ENCODE measurements around the gene SUCNR1. TPM values are rescaled to one million over a fixed set of nuclear protein-coding genes. Genes with fewer than 3 reads are reported as not detected.

The SUCNR1 gene
- total and polyA plus RNA-seq, 7 donors, result 0.16 to 2.8 (median 0.36) TPM; not detected in 2

GRCh38 chr3:151906751-151907150, 33.3 kb downstream of the SUCNR1 start:
- Histone ChIP-seq H3K27ac (no peak overlapping the region), H3K4me1 (peaks cover 0 to 32% (median 29%) of the 10 kb centered on the region in 4 donors), H3K4me3 (no peak overlapping the region), H3K27me3 (no peaks in the 10 kb centered on the region), H3K9me3 (no peaks in the 10 kb centered on the region), H3K36me3 (no peaks in the 10 kb centered on the region)
- DNase-seq, result no peak
- TF ChIP-seq CTCF (IDR thresholded peaks at IDR 0.05), result no peak
- TF ChIP-seq EP300 (IDR thresholded peaks at IDR 0.05), result no peak
- no peak for TF ChIP-seq POLR2A (IDR thresholded peaks at IDR 0.05)
- TF ChIP-seq POLR2AphosphoS5 (IDR thresholded peaks at IDR 0.05), result no peak
- WGBS, 2 donors, result 92 to 96% methylated on average over 2 of the region's 2 CpGs
- intact Hi-C loops (cut with DNase I), result no loop called here

- no peak for DNase-seq
- Histone ChIP-seq H3K9me3 (no peaks in the 10 kb centered on the region), H3K4me1 (peaks cover 0 to 15% (median 12%) of the 10 kb centered on the region in 4 donors), H3K27ac (no peak overlapping the region), H3K27me3 (no peaks in the 10 kb centered on the region), H3K4me3 (no peak overlapping the region), H3K36me3 (no peaks in the 10 kb centered on the region)
- 95 to 98% methylated on average over 3 of the region's 3 CpGs for WGBS, 2 donors
- intact Hi-C loops (cut with DNase I), result no loop called here
- TF ChIP-seq CTCF (IDR thresholded peaks at IDR 0.05), result no peak
- TF ChIP-seq POLR2A (IDR thresholded peaks at IDR 0.05), result no peak
- no peak for TF ChIP-seq POLR2AphosphoS5 (IDR thresholded peaks at IDR 0.05)
- no peak for TF ChIP-seq EP300 (IDR thresholded peaks at IDR 0.05)
Observed at GRCh38 chr3:151908399-151908798, 35.0 kb downstream of the SUCNR1 start.

- Histone ChIP-seq H3K27ac (no peak overlapping the region), H3K36me3 (no peaks in the 10 kb centered on the region), H3K4me1 (peaks cover 0 to under 1% (median 0%) of the 10 kb centered on the region in 4 donors), H3K9me3 (no peaks in the 10 kb centered on the region), H3K4me3 (no peak overlapping the region), H3K27me3 (no peaks in the 10 kb centered on the region)
- intact Hi-C loops (cut with DNase I), result loop anchor here (10.0 kb wide), 1 partner anchor 745 kb away; no protein-coding TSS in a partner anchor
- no peak for DNase-seq
- 42 to 86% methylated on average over 1 of the region's 1 CpG for WGBS, 2 donors
- no peak for TF ChIP-seq CTCF (IDR thresholded peaks at IDR 0.05)
- TF ChIP-seq EP300 (IDR thresholded peaks at IDR 0.05), result no peak
- no peak for TF ChIP-seq POLR2AphosphoS5 (IDR thresholded peaks at IDR 0.05)
- no peak for TF ChIP-seq POLR2A (IDR thresholded peaks at IDR 0.05)
Observed at GRCh38 chr3:151909681-151910405, 36.4 kb downstream of the SUCNR1 start.

GRCh38 chr3:151911462-151911861, 38.0 kb downstream of the SUCNR1 start:
- H3K4me1 ChIP-seq, result no peaks in the 10 kb centered on the region
- no peak overlapping the region for H3K27ac ChIP-seq
- no peak for DNase-seq
- WGBS, 2 donors, result 92 to 93% methylated on average over 1 of the region's 1 CpG
- H3K27me3 ChIP-seq, result no peaks in the 10 kb centered on the region
- intact Hi-C loops (cut with DNase I), result loop anchor here (10.0 kb wide), 1 partner anchor 747 kb away; no protein-coding TSS in a partner anchor
- TF ChIP-seq EP300 (IDR thresholded peaks at IDR 0.05) (no peak), POLR2A (IDR thresholded peaks at IDR 0.05) (no peak), CTCF (IDR thresholded peaks at IDR 0.05) (no peak), POLR2AphosphoS5 (IDR thresholded peaks at IDR 0.05) (no peak)
- H3K36me3 ChIP-seq, result no peaks in the 10 kb centered on the region
- no peaks in the 10 kb centered on the region for H3K9me3 ChIP-seq
- H3K4me3 ChIP-seq, result no peak overlapping the region
